DMS153 treated with DMSO at 0.1 percent for 48 hours (cell line): ENCODE measurements around the gene OR1L1.

ENCODE experiments used
- DNase-seq: peaks from one replicate; lab custom pipeline; 2025; ENCODE audit not compliant: unreplicated experiment; lab: John Stamatoyannopoulos, UW

OR1L1 gene, protein sequence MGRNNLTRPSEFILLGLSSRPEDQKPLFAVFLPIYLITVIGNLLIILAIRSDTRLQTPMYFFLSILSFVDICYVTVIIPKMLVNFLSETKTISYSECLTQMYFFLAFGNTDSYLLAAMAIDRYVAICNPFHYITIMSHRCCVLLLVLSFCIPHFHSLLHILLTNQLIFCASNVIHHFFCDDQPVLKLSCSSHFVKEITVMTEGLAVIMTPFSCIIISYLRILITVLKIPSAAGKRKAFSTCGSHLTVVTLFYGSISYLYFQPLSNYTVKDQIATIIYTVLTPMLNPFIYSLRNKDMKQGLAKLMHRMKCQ

GRCh38 chr9:122661416-122661815 lies at the start of gene OR1L1:
TSS of gene OR1L1 (plus strand) at chr9:122661716. CDS start at chr9:122661716, 0 bp downstream.
- no peak for DNase-seq

- no peak for DNase-seq
These were observed 47.2 kb upstream of the OR1L1 start, which contains the start of gene OR1Q1 for GRCh38 chr9:122614362-122614761. TSS of gene OR1Q1 (plus strand) at chr9:122614738. CDS start at chr9:122614738, 0 bp downstream.

- DNase-seq, result no peak
These were observed 41.5 kb upstream of the OR1L1 start for GRCh38 chr9:122619996-122620395.

GRCh38 chr9:122642226-122642625 lies 19.3 kb upstream of the OR1L1 start:
- no peak for DNase-seq

GRCh38 chr9:122656378-122656777 lies 5.1 kb upstream of the OR1L1 start:
- no peak for DNase-seq

DNA sequence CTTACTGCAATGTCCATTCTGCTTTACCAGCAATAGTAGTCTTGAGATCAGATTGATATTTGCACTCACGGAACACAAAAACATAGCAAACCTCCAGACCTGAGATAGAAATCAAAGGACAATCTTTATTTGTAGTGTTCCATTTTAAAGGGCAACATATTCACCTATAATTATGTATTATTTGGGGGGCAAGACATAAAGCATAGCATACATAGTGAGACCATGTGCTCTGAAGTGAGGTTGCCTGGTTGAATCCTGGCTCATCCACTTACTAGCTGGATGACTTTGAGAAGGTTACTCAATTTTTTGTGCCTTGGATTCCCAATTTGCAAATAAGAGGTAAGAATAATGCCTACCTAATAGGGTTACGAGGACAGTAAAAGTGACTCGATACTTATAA lies 4.0 kb upstream of the OR1L1 start, which contains the start of gene OR1B1:
TSS of gene OR1B1 (minus strand) at position 101 of the 400 bp plus-strand sequence.
- no peak for DNase-seq

DNA sequence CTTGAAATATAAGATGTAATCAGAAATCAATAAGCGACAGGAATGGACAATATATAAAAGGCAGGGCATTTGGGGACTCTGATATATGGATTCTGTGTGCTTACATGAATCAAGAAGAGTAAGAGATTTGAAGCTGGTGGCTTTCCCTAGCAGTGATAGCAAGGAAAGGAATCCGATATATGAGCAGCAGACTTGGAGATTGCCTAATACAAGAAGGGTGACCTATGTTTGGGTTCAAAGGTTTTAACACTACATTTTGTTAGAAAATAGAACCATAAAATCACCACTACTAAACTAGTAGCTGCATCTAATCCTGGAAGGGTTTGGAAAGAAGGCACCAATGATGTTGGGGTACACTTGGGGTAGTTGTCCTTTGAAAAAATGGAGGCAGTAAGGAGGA lies 11.0 kb downstream of the OR1L1 start:
- DNase-seq, result no peak

GRCh38 chr9:122684851-122685250 lies 23.3 kb downstream of the OR1L1 start:
- DNase-seq, result no peak

GRCh38 chr9:122695696-122696095 lies 34.2 kb downstream of the OR1L1 start:
- no peak for DNase-seq
